HG03442 (cell line): Measurements from ENCODE around the gene PHYHIPL.

Experiments
- ATAC-seq: cut with Tn5 transposase; IDR thresholded peaks from one replicate; pipeline ENCODE4 v1.9.1; 2021; ENCODE audit warnings: mild to moderate bottlenecking, moderate library complexity; ENCODE audit not compliant: unreplicated experiment

PHYHIPL gene

DNA sequence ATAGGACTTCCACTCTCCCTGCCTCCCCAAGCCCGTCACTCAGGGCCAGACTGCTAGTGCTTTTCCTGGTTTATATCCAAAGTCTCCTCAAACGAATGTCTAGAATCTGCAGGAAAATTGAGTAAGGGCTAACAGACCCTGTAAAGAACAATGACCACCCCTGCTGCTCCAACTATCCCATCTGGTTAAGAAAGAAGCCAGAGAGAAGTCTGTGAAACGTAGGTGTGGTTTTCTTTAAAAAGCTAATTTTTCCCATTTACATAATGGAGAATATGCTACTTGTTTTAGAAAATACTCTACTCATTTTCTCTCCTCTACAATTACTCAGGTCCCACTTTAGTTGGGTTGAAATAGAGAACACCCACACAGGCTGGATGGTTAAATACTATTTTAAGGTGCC, 113.4 kb downstream of the PHYHIPL start:
- ATAC-seq, result no peak

DNA sequence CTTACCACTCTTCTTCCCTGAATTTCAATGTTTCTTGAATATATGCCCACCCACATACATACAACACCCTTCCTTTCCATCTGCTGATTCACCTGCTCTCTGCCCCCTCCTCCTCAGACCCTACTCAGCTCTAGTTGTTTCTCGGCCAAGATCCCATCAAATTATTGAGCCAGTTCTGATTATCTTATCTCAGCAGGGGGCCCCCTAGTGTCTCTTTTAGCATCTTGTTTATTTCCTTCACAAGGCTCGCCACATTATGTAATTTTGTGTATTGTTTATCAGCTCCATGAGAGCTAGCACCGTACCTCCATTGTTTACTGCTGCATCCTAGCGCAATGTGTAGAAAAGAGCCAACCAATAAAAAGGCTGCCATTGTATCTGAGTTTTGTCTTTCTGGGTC, 114.0 kb downstream of the PHYHIPL start:
- ATAC-seq, result no peak
